Mesenchymal stem cell (in vitro differentiated cells and primary cell): ENCODE results near the gene PSMC2.
A peak's percentile ranks its signal among the peaks of the same experiment; 100 is the strongest.

ENCODE experiments used
- DNase-seq: peaks from one replicate; pipeline ENCODE4 v3.0.0-alpha.2; 2013
- H2AFZ ChIP-seq: one replicate; pipeline ENCODE4 v1.6.1; 2013; ENCODE audit warnings: low read depth, mild to moderate bottlenecking, control low read depth, inconsistent platforms, low read length, moderate library complexity
- H2AK5ac ChIP-seq: 2 replicates; pipeline ENCODE4 v1.6.1; 2013; ENCODE audit warnings: low read length, moderate library complexity, mild to moderate bottlenecking, inconsistent platforms; ENCODE audit not compliant: severe bottlenecking
- H2BK120ac ChIP-seq: one replicate; pipeline ENCODE4 v1.6.1; 2013; ENCODE audit warnings: low read depth, mild to moderate bottlenecking, inconsistent platforms, low read length, moderate library complexity
- H2BK12ac ChIP-seq, 2 experiments: one replicate each; pipeline ENCODE4 v1.6.1; 2013; ENCODE audit warnings: inconsistent platforms in 2 of 2, low read length in 2 of 2, mild to moderate bottlenecking in 2 of 2, moderate library complexity in 2 of 2, control low read depth in 1 of 2
- H2BK15ac ChIP-seq: one replicate; pipeline ENCODE4 v1.6.1; 2013; ENCODE audit warnings: mild to moderate bottlenecking, low read depth, inconsistent platforms; ENCODE audit not compliant: poor library complexity, severe bottlenecking
- H2BK5ac ChIP-seq: 2 replicates; pipeline ENCODE4 v1.6.1; 2013; ENCODE audit warnings: low read depth, mild to moderate bottlenecking, low read length, control low read depth, inconsistent platforms; ENCODE audit not compliant: poor library complexity, severe bottlenecking
- H3K14ac ChIP-seq, 2 experiments: one replicate each; pipeline ENCODE4 v1.6.1; 2013; ENCODE audit warnings: inconsistent platforms in 2 of 2, low read length in 2 of 2, control low read depth in 1 of 2, mild to moderate bottlenecking in 1 of 2, moderate library complexity in 1 of 2
- H3K18ac ChIP-seq, 2 experiments: one replicate each; pipeline ENCODE4 v1.6.1; 2013; ENCODE audit warnings: inconsistent platforms in 2 of 2, low read length in 2 of 2, control low read depth in 1 of 2, low read depth in 1 of 2, mild to moderate bottlenecking in 1 of 2
- H3K23ac ChIP-seq, 2 experiments: one replicate each; pipeline ENCODE4 v1.6.1; 2013; ENCODE audit warnings: inconsistent platforms in 2 of 2, low read length in 2 of 2, mild to moderate bottlenecking in 2 of 2, moderate library complexity in 2 of 2, control low read depth in 1 of 2
- H3K27ac ChIP-seq: 2 replicates; pipeline ENCODE4 v1.5.1; 2013; ENCODE audit warnings: mild to moderate bottlenecking, moderate library complexity, low read length, control low read depth, inconsistent platforms; ENCODE audit not compliant: poor library complexity, severe bottlenecking
- H3K27me3 ChIP-seq, 2 experiments: 2 replicates each; pipeline versions ENCODE4 v1.6.1 to v1.7.0; 2013; ENCODE audit warnings: low read length in 2 of 2, mild to moderate bottlenecking in 2 of 2, moderate library complexity in 2 of 2, control low read depth in 1 of 2, inconsistent platforms in 1 of 2; ENCODE audit not compliant: control insufficient read depth in 1 of 2, insufficient read depth in 1 of 2
- H3K36me3 ChIP-seq, 2 experiments: 2 replicates each; pipeline versions ENCODE4 v1.6.1 to v1.7.0; 2013; ENCODE audit warnings: low read length in 2 of 2, control low read depth in 1 of 2, inconsistent platforms in 1 of 2, low read depth in 1 of 2, mild to moderate bottlenecking in 1 of 2; ENCODE audit not compliant: insufficient read depth in 2 of 2, control insufficient read depth in 1 of 2
- H3K4ac ChIP-seq, 2 experiments: one replicate each; pipeline ENCODE4 v1.6.1; 2013; ENCODE audit warnings: inconsistent platforms in 2 of 2, low read length in 2 of 2, mild to moderate bottlenecking in 2 of 2, moderate library complexity in 2 of 2, control low read depth in 1 of 2, low read depth in 1 of 2
- H3K4me1 ChIP-seq: 2 replicates; pipeline ENCODE4 v1.6.1; 2013; ENCODE audit warnings: low read depth, low read length, control low read depth; ENCODE audit not compliant: control insufficient read depth, insufficient read depth
- H3K4me2 ChIP-seq: 2 replicates; pipeline ENCODE4 v1.6.1; 2013; ENCODE audit warnings: low read length, mild to moderate bottlenecking, inconsistent platforms; ENCODE audit not compliant: poor library complexity, severe bottlenecking
- H3K4me3 ChIP-seq, 2 experiments: 2 replicates each; pipeline versions ENCODE4 v1.5.1 to v1.7.0; 2013; ENCODE audit warnings: low read length in 2 of 2, mild to moderate bottlenecking in 2 of 2, control low read depth in 1 of 2, low read depth in 1 of 2; ENCODE audit not compliant: insufficient read depth in 1 of 2
- H3K79me1 ChIP-seq: replicated peaks from 2 replicates; pipeline ENCODE4 v1.6.1; 2013; ENCODE audit warnings: mild to moderate bottlenecking, control low read depth, low read length, inconsistent platforms; ENCODE audit not compliant: poor library complexity, severe bottlenecking
- H3K9ac ChIP-seq: 2 replicates; pipeline ENCODE4 v1.7.0; 2013; ENCODE audit warnings: mild to moderate bottlenecking, low read length, moderate library complexity
- H3K9me3 ChIP-seq: 2 replicates; pipeline ENCODE4 v1.7.0; 2013; ENCODE audit warnings: mild to moderate bottlenecking, low read length; ENCODE audit not compliant: control insufficient read depth
- H4K8ac ChIP-seq: one replicate; pipeline ENCODE4 v1.6.1; 2013; ENCODE audit warnings: inconsistent platforms, mild to moderate bottlenecking, low read length, moderate library complexity
- H4K91ac ChIP-seq: one replicate; pipeline ENCODE4 v1.6.1; 2013; ENCODE audit warnings: mild to moderate bottlenecking, low read length, inconsistent platforms
- WGBS: methylation state at CpG from one replicate; pipeline ENCODE4 v1.1.7; 2013; ENCODE audit warnings: mixed read lengths; 5-methylcytosine and 5-hydroxymethylcytosine counted together

Gene PSMC2

DNA sequence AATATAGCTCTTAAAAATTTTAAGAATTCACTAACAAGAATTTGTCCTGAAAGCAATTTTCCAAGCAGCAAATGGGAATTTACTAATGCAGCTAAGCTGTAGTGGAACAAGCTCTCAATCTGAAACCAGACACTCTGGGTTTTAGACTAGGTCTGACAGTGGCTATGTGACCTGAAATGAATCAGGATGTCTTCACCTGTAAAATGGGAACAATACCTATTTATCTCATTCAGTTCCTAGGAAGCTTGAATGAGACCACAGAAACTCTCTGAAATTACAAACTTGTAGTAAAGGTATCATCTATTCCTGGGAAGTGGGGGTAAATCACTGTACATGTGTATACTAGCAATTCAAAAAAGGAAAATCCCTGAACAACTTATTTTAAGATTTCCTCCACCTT is 4.1 kb upstream of the PSMC2 start:
- no peaks in the 10 kb centered on the region for H3K9me3 ChIP-seq
- H3K4me2 ChIP-seq: peak overlapping the region; percentile 46
- DNase-seq: peak; percentile 4
- no peak overlapping the region for H4K8ac ChIP-seq
- peak overlapping the region in 1 of 2 experiments; percentile 90 for H3K4me3 ChIP-seq
- no peak overlapping the region for H3K14ac ChIP-seq
- H3K18ac ChIP-seq: no peak overlapping the region
- no peak overlapping the region for H2BK15ac ChIP-seq
- peaks cover 8 to 32% of the 10 kb centered on the region in 2 experiments for H3K36me3 ChIP-seq
- H3K27ac ChIP-seq: no peak overlapping the region
- no peak overlapping the region for H3K23ac ChIP-seq
- H4K91ac ChIP-seq: no peak overlapping the region
- no peak overlapping the region for H2BK12ac ChIP-seq
- no peak overlapping the region for H2AK5ac ChIP-seq
- H3K4me1 ChIP-seq: peaks cover 1% of the 10 kb centered on the region
- no peaks in the 10 kb centered on the region for H3K27me3 ChIP-seq
- no peak overlapping the region for H2BK120ac ChIP-seq
- no peak overlapping the region for H3K4ac ChIP-seq
- no peak overlapping the region for H2AFZ ChIP-seq
- H3K9ac ChIP-seq: peak overlapping the region; percentile 97
- no peaks in the 10 kb centered on the region for H3K79me1 ChIP-seq
- no peak overlapping the region for H2BK5ac ChIP-seq

DNA sequence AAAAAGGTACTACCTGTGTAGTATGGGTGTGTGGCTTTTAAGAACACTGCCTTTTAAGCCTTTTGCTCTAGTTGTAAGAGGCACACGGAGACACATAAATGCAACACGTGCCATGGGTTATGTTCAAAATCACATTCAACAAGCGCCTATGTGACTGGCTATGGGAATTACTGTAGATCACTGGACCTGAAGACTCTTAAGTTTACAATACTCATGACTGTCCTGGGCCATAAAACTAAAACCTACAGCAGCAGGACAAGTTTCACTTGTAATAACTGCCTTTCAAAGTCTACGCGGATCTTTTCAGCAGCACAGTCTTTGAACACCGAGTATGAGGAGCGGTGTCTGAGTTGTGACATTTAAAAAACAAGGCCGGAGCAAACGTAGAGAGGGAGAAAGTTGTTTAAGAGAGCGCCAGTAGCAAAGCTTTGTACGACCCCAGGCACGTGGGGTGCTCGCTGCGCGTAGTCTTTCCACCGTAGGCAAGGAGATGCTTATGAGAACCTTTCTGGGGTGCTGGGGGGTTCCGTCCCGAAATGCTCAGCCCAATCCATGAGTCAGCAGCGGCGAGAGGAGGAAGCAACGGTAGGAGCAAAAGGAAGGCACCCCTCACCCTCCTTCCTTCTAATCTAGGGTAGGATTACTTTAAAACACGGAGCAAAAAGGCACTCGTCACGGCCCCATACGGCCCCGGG is 3.5 kb upstream of the PSMC2 start:
- Histone ChIP-seq H4K8ac (peak overlapping the region; percentile 96), H3K14ac (no peak overlapping the region), H3K23ac (no peak overlapping the region), H3K4me2 (peak overlapping the region; percentile 80), H3K9ac (peak overlapping the region; percentile 97), H4K91ac (peak overlapping the region; percentile 81), H2BK15ac (no peak overlapping the region), H3K9me3 (no peaks in the 10 kb centered on the region), H2BK12ac (no peak overlapping the region), H2BK120ac (peak overlapping the region; percentile 11), H3K4me1 (peaks cover 3% of the 10 kb centered on the region), H2AFZ (peak overlapping the region; percentile 89), H3K27me3 (no peaks in the 10 kb centered on the region), H3K4me3 (peak overlapping the region; percentile 90), H3K36me3 (peaks cover 6 to 30% of the 10 kb centered on the region in 2 experiments), H3K4ac (peak overlapping the region; percentile 20 to 75), H3K18ac (peak overlapping the region; percentile 23 to 87), H3K27ac (peak overlapping the region; percentile 45), H2BK5ac (peak overlapping the region; percentile 60), H3K79me1 (no peaks in the 10 kb centered on the region), H2AK5ac (no peak overlapping the region)
- peak; percentile 56 for DNase-seq
- 4% methylated on average over 26 of the region's 26 CpGs for WGBS

GRCh38 chr7:103344453-103345149 is 2.8 kb upstream of the PSMC2 start, which contains the start of gene DNAJC2:
Gene DNAJC2 (minus strand): TSS chr7:103344767. CDS start chr7:103344622, 145 bp downstream.
- Histone ChIP-seq H3K9ac (peak within 1 kb of the TSS; percentile 97), H2BK5ac (peak within 1 kb of the TSS; percentile 60), H3K18ac (peak within 1 kb of the TSS; percentile 23 to 87), H3K4me3 (peak within 1 kb of the TSS; percentile 90), H2BK120ac (peak within 1 kb of the TSS; percentile 11), H3K79me1 (no peaks in the 10 kb centered on the region), H3K27me3 (no peaks in the 10 kb centered on the region), H4K91ac (peak within 1 kb of the TSS; percentile 81), H3K14ac (peak within 1 kb of the TSS in 1 of 2 experiments; percentile 93), H3K4me1 (peaks cover 6% of the 10 kb centered on the region), H3K9me3 (no peaks in the 10 kb centered on the region), H3K4me2 (peak within 1 kb of the TSS; percentile 80), H2BK15ac (peak within 1 kb of the TSS; percentile 30), H4K8ac (peak within 1 kb of the TSS; percentile 96), H3K4ac (peak within 1 kb of the TSS; percentile 36 to 75), H2AK5ac (no peak within 1 kb of the TSS), H2AFZ (peak within 1 kb of the TSS; percentile 89), H3K36me3 (peaks cover 6 to 24% of the 10 kb centered on the region in 2 experiments), H2BK12ac (peak within 1 kb of the TSS in 1 of 2 experiments; percentile 22), H3K27ac (peak within 1 kb of the TSS; percentile 45), H3K23ac (no peak within 1 kb of the TSS)
- 13% methylated on average over 41 of the region's 43 CpGs for WGBS
- peak; percentile 94 for DNase-seq

DNA sequence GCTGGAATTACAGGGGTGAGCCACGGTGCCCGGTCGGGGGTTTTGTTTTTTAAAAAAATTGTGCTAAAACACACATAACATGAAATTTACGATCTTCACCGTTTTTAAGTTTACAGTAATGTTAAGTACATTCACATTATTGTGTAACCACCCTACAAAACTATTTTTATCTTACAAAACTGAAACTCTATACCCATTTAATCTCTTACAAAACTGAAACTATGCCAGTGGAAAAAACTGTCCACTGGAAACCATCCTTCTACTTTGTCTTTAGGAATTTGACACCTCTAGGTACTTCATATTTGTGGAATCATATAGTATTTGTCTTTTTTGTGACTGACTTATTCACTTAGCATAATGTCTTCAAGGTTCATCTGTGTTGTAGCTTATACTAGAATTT is 1.0 kb upstream of the PSMC2 start:
- H3K36me3 ChIP-seq: peaks cover 0 to 14% of the 10 kb centered on the region in 2 experiments
- H4K91ac ChIP-seq: no peak overlapping the region
- H2AK5ac ChIP-seq: no peak overlapping the region
- H3K4ac ChIP-seq: no peak overlapping the region
- 94% methylated on average over 5 of the region's 5 CpGs for WGBS
- no peak overlapping the region for H3K4me3 ChIP-seq
- no peak overlapping the region for H3K4me2 ChIP-seq
- no peaks in the 10 kb centered on the region for H3K79me1 ChIP-seq
- no peak overlapping the region for H4K8ac ChIP-seq
- no peak overlapping the region for H2BK15ac ChIP-seq
- no peak overlapping the region for H2BK5ac ChIP-seq
- no peak overlapping the region for H3K23ac ChIP-seq
- peaks cover 7% of the 10 kb centered on the region for H3K4me1 ChIP-seq
- no peak overlapping the region for H3K27ac ChIP-seq
- H3K18ac ChIP-seq: no peak overlapping the region
- H3K14ac ChIP-seq: no peak overlapping the region
- no peak overlapping the region for H3K9ac ChIP-seq
- H2AFZ ChIP-seq: no peak overlapping the region
- DNase-seq: no peak
- H3K9me3 ChIP-seq: no peaks in the 10 kb centered on the region
- no peak overlapping the region for H2BK12ac ChIP-seq
- H2BK120ac ChIP-seq: no peak overlapping the region
- H3K27me3 ChIP-seq: no peaks in the 10 kb centered on the region
